Measurements from ENCODE around the gene RPRML. TPM values are rescaled to one million over a fixed set of nuclear protein-coding genes. Genes with fewer than 3 reads are reported as not detected.
"Not testable (repeated sequence)": the region's sequence is repeated elsewhere in the genome, so short reads cannot be mapped to it uniquely, and the experiment has no call there.

Gene RPRML
- polyA plus RNA-seq (2013, experiment 1 of 2): 2.0 TPM
- polyA plus RNA-seq (2013, experiment 2 of 2): 2.7 TPM

- WGBS: under 1% methylated on average over 57 of the region's 57 CpGs
- Histone ChIP-seq H3K36me3 (ENCODE audit: insufficient read depth, low read length) (no peaks in the 10 kb centered on the region), H3K27ac (ENCODE audit: low read depth, low read length) (no peak within 1 kb of the TSS), H3K9ac (ENCODE audit: low read depth, low read length) (peak within 1 kb of the TSS; percentile 49), H3K4me1 (ENCODE audit: insufficient read depth, low read length) (peaks cover 19% of the 10 kb centered on the region), H3K9me3 (ENCODE audit: insufficient read depth, low read depth, low read length) (no peaks in the 10 kb centered on the region), H3K4me3 (ENCODE audit: low read length) (peak within 1 kb of the TSS; percentile 64), H3K27me3 (ENCODE audit: insufficient read depth, low read length) (peaks cover 43% of the 10 kb centered on the region)
Measured at GRCh38 chr17:46979147-46979863, at the start of gene RPRML. TSS of gene RPRML (minus strand) at chr17:46979253. CDS start at chr17:46979007, 246 bp downstream.

- H3K27me3 ChIP-seq (ENCODE audit: insufficient read depth, low read length); H3K9ac ChIP-seq (ENCODE audit: low read depth, low read length); H3K27ac ChIP-seq (ENCODE audit: low read depth, low read length); H3K4me1 ChIP-seq (ENCODE audit: insufficient read depth, low read length); H3K36me3 ChIP-seq (ENCODE audit: insufficient read depth, low read length); H3K4me3 ChIP-seq (ENCODE audit: low read length); H3K9me3 ChIP-seq (ENCODE audit: insufficient read depth, low read depth, low read length): not testable (repeated sequence)
- 97% methylated on average over 11 of the region's 15 CpGs for WGBS
Measured at GRCh38 chr17:47016966-47017365, 37.9 kb upstream of the RPRML start.

GRCh38 chr17:47013341-47013740 lies 34.3 kb upstream of the RPRML start:
- Histone ChIP-seq H3K4me3 (ENCODE audit: low read length) (no peak overlapping the region), H3K9me3 (ENCODE audit: insufficient read depth, low read depth, low read length) (no peaks in the 10 kb centered on the region), H3K4me1 (ENCODE audit: insufficient read depth, low read length) (no peaks in the 10 kb centered on the region), H3K27me3 (ENCODE audit: insufficient read depth, low read length) (no peaks in the 10 kb centered on the region), H3K36me3 (ENCODE audit: insufficient read depth, low read length) (no peaks in the 10 kb centered on the region), H3K27ac (ENCODE audit: low read depth, low read length) (no peak overlapping the region), H3K9ac (ENCODE audit: low read depth, low read length) (no peak overlapping the region)
- 71% methylated on average over 2 of the region's 2 CpGs for WGBS

- H3K4me1 ChIP-seq (ENCODE audit: insufficient read depth, low read length): no peaks in the 10 kb centered on the region
Measured at GRCh38 chr17:47012457-47012856, 33.4 kb upstream of the RPRML start.

DNA sequence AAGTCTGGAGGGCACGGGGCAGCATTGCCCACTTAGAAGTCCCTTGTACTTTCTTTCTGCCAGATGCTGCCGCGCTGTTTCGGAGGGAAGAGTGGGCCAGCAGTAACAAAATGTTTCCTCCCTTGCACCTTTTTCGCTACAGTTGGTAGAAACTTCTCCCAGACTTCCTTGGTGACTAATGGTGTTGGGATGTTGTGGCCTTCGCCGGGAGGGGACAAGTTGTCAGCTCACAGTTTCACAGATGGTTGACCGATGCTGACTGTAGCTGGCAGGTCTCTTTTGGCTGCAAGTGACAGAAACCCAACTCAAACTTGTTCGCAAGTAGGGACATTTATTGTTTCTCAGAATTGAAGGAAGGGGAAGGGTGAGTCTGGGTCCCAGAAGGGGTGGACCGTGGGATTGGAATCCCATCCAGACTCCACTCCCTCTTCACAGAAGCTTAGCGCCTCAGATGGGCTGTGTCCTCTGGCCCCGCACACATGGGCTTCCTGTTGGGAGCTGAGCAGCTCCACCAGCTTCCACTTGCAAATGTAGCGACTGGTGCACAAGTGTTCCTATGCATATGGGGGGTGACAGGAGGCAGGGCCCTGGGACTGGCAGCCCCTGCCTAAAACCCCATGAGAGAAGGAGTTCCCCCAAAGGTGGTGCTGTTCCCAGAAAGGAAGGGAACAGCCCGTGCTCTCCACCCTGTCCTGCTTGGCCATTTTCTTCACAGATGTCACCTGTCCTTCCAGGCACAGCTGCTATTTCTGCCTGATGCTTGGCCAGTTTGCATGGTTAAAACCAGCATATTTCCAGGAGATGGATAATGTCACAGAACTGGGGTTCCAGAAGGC lies 30.9 kb upstream of the RPRML start:
- 93% methylated on average over 14 of the region's 14 CpGs for WGBS
- Histone ChIP-seq H3K4me1 (ENCODE audit: insufficient read depth, low read length) (0 out of 2 replicates have a peak, but pooled peaks cover 2% of the 10 kb centered on the region), H3K9me3 (ENCODE audit: insufficient read depth, low read depth, low read length) (no peaks in the 10 kb centered on the region), H3K4me3 (ENCODE audit: low read length) (no peak overlapping the region), H3K36me3 (ENCODE audit: insufficient read depth, low read length) (no peaks in the 10 kb centered on the region), H3K9ac (ENCODE audit: low read depth, low read length) (no peak overlapping the region), H3K27me3 (ENCODE audit: insufficient read depth, low read length) (no peaks in the 10 kb centered on the region), H3K27ac (ENCODE audit: low read depth, low read length) (no peak overlapping the region)

More at GRCh38 chr17:47012457-47012856, 33.4 kb upstream of the RPRML start:
- H3K27me3 ChIP-seq (ENCODE audit: insufficient read depth, low read length): no peaks in the 10 kb centered on the region
- no peaks in the 10 kb centered on the region for H3K36me3 ChIP-seq (ENCODE audit: insufficient read depth, low read length)
- no peak overlapping the region for H3K9ac ChIP-seq (ENCODE audit: low read depth, low read length)
- H3K9me3 ChIP-seq (ENCODE audit: insufficient read depth, low read depth, low read length): no peaks in the 10 kb centered on the region
- H3K27ac ChIP-seq (ENCODE audit: low read depth, low read length): no peak overlapping the region
- no peak overlapping the region for H3K4me3 ChIP-seq (ENCODE audit: low read length)

DNA sequence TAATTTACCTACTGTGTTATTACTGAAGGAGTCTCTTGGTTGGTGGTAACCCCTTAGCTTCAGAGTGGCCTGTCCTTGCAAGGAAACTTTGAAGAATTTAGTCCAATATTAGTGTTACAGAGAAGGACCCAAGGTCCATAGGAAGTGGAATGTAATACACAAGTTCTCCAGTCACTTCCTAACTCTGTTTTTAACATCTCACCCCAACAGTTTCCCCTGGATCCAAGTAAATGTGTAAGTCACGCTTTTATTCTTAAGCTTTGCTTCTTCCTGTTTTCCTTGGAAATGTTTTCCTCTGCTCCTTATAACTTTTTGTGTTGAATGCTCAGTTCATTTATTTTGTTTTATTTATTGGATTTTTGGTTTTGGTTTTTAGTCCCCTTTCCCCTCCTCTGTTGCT lies 25.9 kb upstream of the RPRML start:
- no peak overlapping the region for H3K27ac ChIP-seq (ENCODE audit: low read depth, low read length)
- WGBS: 90% methylated on average over 1 of the region's 1 CpG
- H3K4me1 ChIP-seq (ENCODE audit: insufficient read depth, low read length): 0 out of 2 replicates have a peak, but pooled peaks cover 3% of the 10 kb centered on the region
- H3K9ac ChIP-seq (ENCODE audit: low read depth, low read length): no peak overlapping the region
- H3K4me3 ChIP-seq (ENCODE audit: low read length): no peak overlapping the region
- no peaks in the 10 kb centered on the region for H3K36me3 ChIP-seq (ENCODE audit: insufficient read depth, low read length)
- H3K9me3 ChIP-seq (ENCODE audit: insufficient read depth, low read depth, low read length): no peaks in the 10 kb centered on the region
- no peaks in the 10 kb centered on the region for H3K27me3 ChIP-seq (ENCODE audit: insufficient read depth, low read length)

GRCh38 chr17:47003864-47004263 lies 24.8 kb upstream of the RPRML start:
- H3K27me3 ChIP-seq (ENCODE audit: insufficient read depth, low read length); H3K4me1 ChIP-seq (ENCODE audit: insufficient read depth, low read length); H3K4me3 ChIP-seq (ENCODE audit: low read length); H3K9me3 ChIP-seq (ENCODE audit: insufficient read depth, low read depth, low read length); H3K9ac ChIP-seq (ENCODE audit: low read depth, low read length); H3K27ac ChIP-seq (ENCODE audit: low read depth, low read length); H3K36me3 ChIP-seq (ENCODE audit: insufficient read depth, low read length): not testable (repeated sequence)
- 94% methylated on average over 2 of the region's 5 CpGs for WGBS

DNA sequence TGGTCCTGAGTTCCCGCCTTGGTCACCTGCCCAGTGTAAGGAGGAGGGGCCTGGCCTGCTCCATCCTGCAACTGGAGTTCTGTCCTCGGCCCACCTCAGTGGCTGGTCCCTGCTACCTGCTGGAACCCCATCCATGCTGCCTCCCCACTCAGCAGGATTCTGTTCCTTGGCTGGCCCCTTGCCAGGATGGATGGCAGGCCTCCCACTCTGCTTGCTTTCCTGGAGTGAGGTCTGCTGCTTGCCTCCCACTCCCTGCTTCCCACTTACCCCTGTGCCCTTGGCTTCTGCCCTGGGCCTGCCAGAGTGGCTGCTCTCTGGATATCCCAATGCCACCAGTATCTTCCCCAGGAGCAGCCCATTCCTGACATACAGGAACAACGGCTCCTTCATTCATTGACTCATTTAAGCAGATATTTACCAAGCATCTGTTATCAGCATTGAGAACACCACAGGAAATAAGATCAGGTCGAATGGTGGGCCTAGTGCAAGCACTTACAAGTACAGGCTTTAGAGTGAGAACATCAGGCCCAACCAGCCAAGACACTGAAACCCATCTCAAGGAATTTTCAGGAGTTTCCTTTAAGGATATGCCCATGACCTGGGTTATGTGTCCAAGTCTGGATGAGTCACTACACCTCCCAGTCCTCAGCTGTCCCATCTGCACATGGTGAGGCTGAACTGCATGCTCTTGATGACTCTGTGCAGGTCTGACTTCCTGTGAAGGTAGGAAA lies 17.0 kb upstream of the RPRML start:
- WGBS: 87% methylated on average over 4 of the region's 4 CpGs
- Histone ChIP-seq H3K9ac (ENCODE audit: low read depth, low read length) (no peak overlapping the region), H3K4me1 (ENCODE audit: insufficient read depth, low read length) (no peaks in the 10 kb centered on the region), H3K9me3 (ENCODE audit: insufficient read depth, low read depth, low read length) (no peaks in the 10 kb centered on the region), H3K27ac (ENCODE audit: low read depth, low read length) (no peak overlapping the region), H3K36me3 (ENCODE audit: insufficient read depth, low read length) (no peaks in the 10 kb centered on the region), H3K27me3 (ENCODE audit: insufficient read depth, low read length) (no peaks in the 10 kb centered on the region; the same call in 1 of the 2 replicates), H3K4me3 (ENCODE audit: low read length) (no peak overlapping the region)

DNA sequence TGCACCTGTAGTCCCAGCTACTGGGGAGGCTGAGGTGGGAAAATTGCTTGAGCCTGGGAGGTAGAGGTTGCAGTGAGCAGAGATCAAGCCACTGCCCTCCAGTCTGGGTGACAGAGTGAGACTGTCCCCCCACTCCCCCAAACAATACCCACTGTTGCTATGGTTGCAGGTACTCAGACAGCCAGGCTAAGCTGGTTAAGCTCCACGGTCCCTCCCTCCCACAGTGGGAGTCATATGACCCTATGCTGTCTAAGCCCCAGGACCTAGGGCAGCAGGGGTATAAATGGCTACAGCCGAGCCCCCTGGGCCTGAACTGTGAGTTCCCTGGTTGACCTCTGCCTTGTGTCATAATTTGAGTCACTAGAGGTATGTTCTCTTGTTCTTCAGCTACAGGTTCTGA lies 15.9 kb upstream of the RPRML start:
- no peak overlapping the region for H3K4me3 ChIP-seq (ENCODE audit: low read length)
- no peaks in the 10 kb centered on the region for H3K9me3 ChIP-seq (ENCODE audit: insufficient read depth, low read depth, low read length)
- H3K27ac ChIP-seq (ENCODE audit: low read depth, low read length): no peak overlapping the region
- H3K27me3 ChIP-seq (ENCODE audit: insufficient read depth, low read length): no peaks in the 10 kb centered on the region; the same call in 1 of the 2 replicates
- 83% methylated on average over 2 of the region's 2 CpGs for WGBS
- H3K36me3 ChIP-seq (ENCODE audit: insufficient read depth, low read length): no peaks in the 10 kb centered on the region
- H3K4me1 ChIP-seq (ENCODE audit: insufficient read depth, low read length): no peaks in the 10 kb centered on the region
- H3K9ac ChIP-seq (ENCODE audit: low read depth, low read length): no peak overlapping the region

DNA sequence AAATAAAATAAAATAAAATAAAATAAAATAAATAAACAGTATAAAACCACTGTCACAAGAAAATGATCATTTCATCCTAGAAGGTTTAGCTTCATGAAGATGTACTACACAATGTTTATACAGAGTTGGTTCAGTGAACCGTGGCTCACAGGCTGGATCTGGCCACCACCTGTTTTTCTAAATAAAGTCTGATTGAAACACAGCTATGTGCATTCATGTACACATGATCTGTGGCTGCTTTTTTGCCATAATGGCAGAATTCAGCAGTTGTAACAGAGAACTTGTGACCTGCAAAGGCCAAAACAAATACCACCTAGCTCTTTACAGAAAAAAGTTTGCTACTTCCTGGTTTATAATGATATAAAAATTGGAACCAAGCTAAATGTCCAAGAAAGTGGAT lies 12.6 kb upstream of the RPRML start:
- H3K4me3 ChIP-seq (ENCODE audit: low read length): no peak overlapping the region
- H3K27ac ChIP-seq (ENCODE audit: low read depth, low read length): no peak overlapping the region
- H3K9ac ChIP-seq (ENCODE audit: low read depth, low read length): no peak overlapping the region
- H3K36me3 ChIP-seq (ENCODE audit: insufficient read depth, low read length): no peaks in the 10 kb centered on the region
- H3K4me1 ChIP-seq (ENCODE audit: insufficient read depth, low read length): no peaks in the 10 kb centered on the region
- no peaks in the 10 kb centered on the region; the same call in 1 of the 2 replicates for H3K27me3 ChIP-seq (ENCODE audit: insufficient read depth, low read length)
- WGBS: 97% methylated on average over 1 of the region's 1 CpG
- no peaks in the 10 kb centered on the region for H3K9me3 ChIP-seq (ENCODE audit: insufficient read depth, low read depth, low read length)

Measured in HUES64 (cell line).